ENCODE measurements around the gene RAB22A. TPM values are rescaled to one million over a fixed set of nuclear protein-coding genes. Genes with fewer than 3 reads are reported as not detected.

Gene RAB22A
- total RNA-seq, 2 donors from 2014 or later = 21.7 to 22.4 TPM

DNA sequence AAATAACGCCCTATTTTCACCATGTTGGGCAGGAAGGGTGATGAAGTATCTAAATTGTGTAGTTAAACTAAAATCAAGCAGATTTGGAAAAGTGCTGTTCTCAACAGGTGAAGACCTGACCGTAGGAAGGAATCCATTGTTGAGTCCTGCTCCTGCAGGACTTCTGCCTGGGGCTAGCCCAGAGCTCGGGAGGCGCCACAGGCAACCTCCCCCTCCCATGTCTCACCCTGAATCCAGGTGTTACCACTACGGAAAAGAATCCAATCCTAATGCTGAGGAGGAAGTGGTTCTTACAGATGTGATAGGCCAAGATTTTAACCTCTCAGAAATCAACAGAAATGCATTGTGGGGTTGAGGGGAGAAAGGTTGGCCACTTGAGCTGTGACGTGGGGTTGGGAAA is 30.2 kb downstream of the RAB22A start:
- Mint-ChIP-seq H3K4me1 (peaks cover 35% of the 10 kb centered on the region), H3K36me3 (ENCODE audit: low read depth) (peaks cover 8% of the 10 kb centered on the region), H3K4me3 (no peak overlapping the region), H3K27ac (no peak overlapping the region), H3K27me3 (no peaks in the 10 kb centered on the region)
- H3K9me3 ChIP-seq (ENCODE audit: control insufficient read depth, low read length, poor library complexity, severe bottlenecking) = no peaks in the 10 kb centered on the region
- ATAC-seq = no peak
- DNase-seq = no peak

DNA sequence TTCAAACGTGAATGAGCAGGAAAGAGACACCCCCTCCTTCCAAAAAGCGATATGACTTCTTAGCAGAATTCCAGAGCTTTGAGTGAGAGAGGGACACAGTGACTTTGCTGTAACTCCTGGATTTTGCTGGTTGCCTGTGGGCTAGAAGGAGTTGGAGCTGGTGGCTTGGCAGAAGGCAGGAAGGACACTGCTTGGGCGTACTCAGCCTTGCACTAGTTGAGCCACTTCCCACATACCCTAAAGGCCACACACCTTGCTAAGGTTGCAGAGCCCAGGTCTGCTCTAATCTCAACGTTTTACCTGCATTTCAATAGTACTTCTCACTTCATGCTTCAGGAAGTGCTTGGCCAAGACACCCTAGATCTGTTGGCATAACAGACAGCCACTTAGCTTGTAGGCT is 30.6 kb downstream of the RAB22A start:
- Mint-ChIP-seq H3K27me3 (no peaks in the 10 kb centered on the region), H3K4me1 (peaks cover 37% of the 10 kb centered on the region), H3K4me3 (no peak overlapping the region), H3K36me3 (ENCODE audit: low read depth) (peaks cover 10% of the 10 kb centered on the region), H3K27ac (no peak overlapping the region)
- H3K9me3 ChIP-seq (ENCODE audit: control insufficient read depth, low read length, poor library complexity, severe bottlenecking) = no peaks in the 10 kb centered on the region
- ATAC-seq = no peak
- no peak for DNase-seq

DNA sequence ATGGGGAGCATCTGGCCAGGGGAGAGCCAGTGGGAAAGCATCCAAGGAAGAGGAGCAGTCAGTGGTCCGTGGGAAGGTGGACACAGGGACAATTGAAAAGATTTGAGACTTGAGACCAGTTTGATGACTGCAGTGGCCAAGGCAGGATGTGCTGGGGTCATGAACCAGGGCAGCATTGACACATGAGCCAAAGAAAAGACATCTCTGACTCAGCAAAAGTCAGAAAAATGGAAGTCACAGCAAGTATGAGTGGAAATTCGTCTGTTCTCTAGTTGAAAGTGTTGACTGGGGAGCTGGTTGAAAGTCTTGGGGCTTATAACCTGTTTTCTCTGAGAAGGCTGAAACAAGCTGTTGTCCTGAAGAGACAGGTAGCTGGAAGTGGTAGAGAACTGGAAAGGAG is 31.3 kb downstream of the RAB22A start:
- Mint-ChIP-seq H3K4me1 (peaks cover 38% of the 10 kb centered on the region), H3K27me3 (no peaks in the 10 kb centered on the region), H3K4me3 (no peak overlapping the region), H3K36me3 (ENCODE audit: low read depth) (peaks cover 13% of the 10 kb centered on the region), H3K27ac (no peak overlapping the region)
- DNase-seq = no peak
- H3K9me3 ChIP-seq (ENCODE audit: control insufficient read depth, low read length, poor library complexity, severe bottlenecking) = no peaks in the 10 kb centered on the region
- ATAC-seq = no peak

DNA sequence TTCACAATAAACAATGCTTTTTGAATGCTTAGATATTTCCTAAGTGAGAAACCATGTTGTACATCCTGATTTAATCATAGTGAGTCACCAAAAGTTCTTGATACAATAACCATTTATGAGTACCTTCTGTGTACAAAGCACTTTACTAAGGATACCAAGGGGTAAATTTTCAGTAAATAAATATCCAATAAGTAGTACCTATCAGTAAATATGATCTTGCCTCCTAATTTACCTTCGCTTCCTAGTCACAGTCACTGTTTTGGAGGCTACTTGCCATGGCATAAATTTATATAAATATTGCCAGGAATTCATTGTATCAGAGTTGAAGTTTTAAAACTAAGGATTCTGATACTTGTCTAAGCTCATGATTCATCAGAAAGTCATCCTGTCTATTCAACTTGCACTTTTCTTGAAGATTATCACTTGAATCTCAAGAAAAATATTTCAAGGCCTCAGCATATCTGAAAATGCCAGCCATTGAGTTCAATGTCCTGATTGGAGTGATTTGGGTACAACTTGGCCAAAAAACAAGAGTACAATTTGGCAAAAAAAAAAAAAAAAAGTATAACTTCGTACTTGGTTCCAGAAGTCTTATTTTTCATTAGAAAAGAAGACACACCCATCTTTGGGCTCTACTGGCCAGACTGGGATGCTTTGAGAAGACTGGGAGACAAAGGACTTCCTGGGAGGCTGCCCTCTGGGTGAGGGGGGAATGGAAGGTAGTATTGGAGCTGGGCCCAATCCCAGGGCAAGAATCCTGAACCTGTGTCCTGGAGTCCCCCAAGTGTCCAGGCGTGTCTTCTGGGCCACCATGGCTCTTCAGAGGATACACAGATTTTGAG is 32.8 kb downstream of the RAB22A start:
- no peaks in the 10 kb centered on the region for H3K9me3 ChIP-seq (ENCODE audit: control insufficient read depth, low read length, poor library complexity, severe bottlenecking)
- ATAC-seq (no peak), DNase-seq (no peak)
- Mint-ChIP-seq H3K4me3 (no peak overlapping the region), H3K27ac (peak overlapping the region; percentile 55), H3K4me1 (peaks cover 32% of the 10 kb centered on the region), H3K27me3 (no peaks in the 10 kb centered on the region), H3K36me3 (ENCODE audit: low read depth) (peaks cover 16% of the 10 kb centered on the region)

DNA sequence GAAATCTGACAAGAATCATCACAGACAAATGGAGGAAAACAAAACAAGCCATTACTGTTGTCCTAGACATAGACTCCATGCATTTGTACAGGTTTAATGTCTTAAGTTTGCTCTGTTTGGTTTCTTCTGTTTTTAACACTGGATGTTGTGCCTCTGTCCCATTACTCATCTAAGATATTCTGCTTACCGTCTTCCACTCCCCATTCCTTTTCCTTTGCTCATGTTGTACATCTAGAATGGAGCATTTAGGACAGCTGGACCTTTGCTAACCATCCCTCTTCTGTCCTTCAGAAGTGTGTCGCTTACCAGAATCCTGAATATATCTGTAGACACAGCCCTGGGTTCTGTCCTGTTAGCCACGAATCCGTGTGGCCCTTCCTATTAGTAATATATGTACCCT is 35.2 kb downstream of the RAB22A start:
- Mint-ChIP-seq H3K36me3 (ENCODE audit: low read depth) (peaks cover 20% of the 10 kb centered on the region), H3K4me1 (peaks cover 18% of the 10 kb centered on the region), H3K27me3 (no peaks in the 10 kb centered on the region), H3K4me3 (no peak overlapping the region), H3K27ac (no peak overlapping the region)
- H3K9me3 ChIP-seq (ENCODE audit: control insufficient read depth, low read length, poor library complexity, severe bottlenecking) = no peaks in the 10 kb centered on the region
- DNase-seq = no peak
- ATAC-seq = no peak

DNA sequence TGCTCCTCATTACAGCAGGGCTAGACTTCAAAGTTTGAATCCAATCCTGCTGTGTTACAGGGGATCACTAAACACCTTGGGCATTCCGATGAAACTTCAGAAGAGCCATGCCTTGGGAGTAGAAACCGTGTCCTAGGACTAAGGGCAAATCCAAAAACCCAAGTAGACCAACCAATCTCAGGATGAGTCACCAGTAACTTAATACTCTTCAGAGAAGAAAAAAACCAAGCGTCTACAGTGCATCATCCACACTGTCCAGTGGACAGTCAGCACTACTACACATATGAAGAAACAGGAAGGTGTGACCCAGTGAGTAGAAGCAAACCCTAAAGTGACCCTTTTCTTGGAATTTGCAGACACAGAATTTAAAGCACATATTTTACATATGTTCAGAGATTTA is 40.1 kb downstream of the RAB22A start:
- Mint-ChIP-seq H3K36me3 (ENCODE audit: low read depth) (peaks cover 24% of the 10 kb centered on the region), H3K4me3 (peak overlapping the region; percentile 25), H3K27me3 (no peaks in the 10 kb centered on the region), H3K4me1 (peaks cover 11% of the 10 kb centered on the region), H3K27ac (no peak overlapping the region)
- no peaks in the 10 kb centered on the region for H3K9me3 ChIP-seq (ENCODE audit: control insufficient read depth, low read length, poor library complexity, severe bottlenecking)
- DNase-seq = no peak
- no peak for ATAC-seq

DNA sequence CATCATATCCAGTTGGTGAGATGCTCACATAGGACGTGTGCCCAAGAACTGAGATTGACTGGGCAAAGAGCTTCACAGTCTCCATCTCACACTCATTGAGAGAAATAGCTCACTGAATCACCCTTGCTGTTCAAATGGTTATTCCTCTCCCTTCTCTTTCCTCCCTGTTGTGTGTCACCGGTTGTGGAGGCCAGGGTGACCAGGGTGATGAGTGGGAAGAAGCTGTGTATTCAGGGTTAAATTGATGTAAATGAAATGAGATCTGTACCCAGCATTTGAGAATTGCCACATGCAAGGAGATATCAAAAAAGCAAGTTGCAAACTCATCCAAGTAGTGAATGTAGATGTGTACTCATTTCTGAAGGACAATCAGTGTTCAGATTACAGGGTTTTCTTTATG is 43.0 kb downstream of the RAB22A start:
- H3K9me3 ChIP-seq (ENCODE audit: control insufficient read depth, low read length, poor library complexity, severe bottlenecking) = no peaks in the 10 kb centered on the region
- no peak overlapping the region for H3K4me3 Mint-ChIP-seq
- peaks cover 6% of the 10 kb centered on the region for H3K4me1 Mint-ChIP-seq
- ATAC-seq (no peak), DNase-seq (no peak)
- no peak overlapping the region for H3K27ac Mint-ChIP-seq
- peaks cover 12% of the 10 kb centered on the region for H3K36me3 Mint-ChIP-seq (ENCODE audit: low read depth)
- no peaks in the 10 kb centered on the region for H3K27me3 Mint-ChIP-seq

DNA sequence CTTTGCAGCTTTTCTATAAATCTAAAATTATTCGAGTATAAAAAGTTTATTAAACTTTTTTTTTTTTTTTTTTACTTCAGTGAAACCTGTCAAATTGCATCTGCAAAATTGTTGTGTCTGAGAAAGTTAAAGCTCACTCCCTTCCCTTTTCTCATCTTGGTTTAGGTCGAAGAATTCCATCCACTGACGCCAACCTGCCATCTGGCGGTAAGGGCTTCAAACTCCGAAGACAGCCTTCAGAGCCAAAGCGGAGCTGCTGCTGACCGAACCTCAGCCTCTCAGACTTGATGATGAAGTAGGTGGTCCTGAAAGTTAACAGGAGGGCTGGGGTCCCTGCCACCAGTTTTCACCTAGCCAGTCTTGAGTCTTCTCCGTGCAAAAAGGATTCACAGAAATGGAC is 49.9 kb downstream of the RAB22A start:
- ATAC-seq (no peak), DNase-seq (no peak)
- H3K27me3 Mint-ChIP-seq = no peaks in the 10 kb centered on the region
- no peak overlapping the region for H3K4me3 Mint-ChIP-seq
- no peaks in the 10 kb centered on the region for H3K9me3 ChIP-seq (ENCODE audit: control insufficient read depth, low read length, poor library complexity, severe bottlenecking)
- no peak overlapping the region for H3K27ac Mint-ChIP-seq
- H3K4me1 Mint-ChIP-seq = no peaks in the 10 kb centered on the region
- peaks cover 12% of the 10 kb centered on the region for H3K36me3 Mint-ChIP-seq (ENCODE audit: low read depth)

DNA sequence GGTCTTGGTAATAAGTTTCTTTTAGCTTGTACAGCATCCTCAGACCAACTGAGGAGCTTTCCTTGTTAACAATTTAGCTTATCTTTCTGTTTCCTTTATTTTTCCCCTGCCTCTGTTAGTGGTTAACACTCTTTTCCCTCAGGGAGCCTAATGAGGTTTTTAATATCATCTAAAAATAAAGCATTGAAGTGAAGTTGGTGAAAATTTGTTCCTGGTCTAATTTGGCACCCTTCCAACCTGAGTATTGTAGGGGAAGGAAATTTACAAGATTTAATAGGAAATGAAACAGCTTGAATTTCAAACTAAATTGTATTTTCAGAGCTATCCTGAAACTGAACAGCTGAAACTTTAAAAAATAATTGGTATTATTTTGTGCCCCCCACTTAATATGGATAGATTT is 51.4 kb downstream of the RAB22A start:
- H3K27ac Mint-ChIP-seq = no peak overlapping the region
- ATAC-seq (no peak), DNase-seq (no peak)
- H3K4me3 Mint-ChIP-seq = no peak overlapping the region
- H3K27me3 Mint-ChIP-seq = no peaks in the 10 kb centered on the region
- no peaks in the 10 kb centered on the region for H3K9me3 ChIP-seq (ENCODE audit: control insufficient read depth, low read length, poor library complexity, severe bottlenecking)
- peaks cover 14% of the 10 kb centered on the region for H3K36me3 Mint-ChIP-seq (ENCODE audit: low read depth)
- H3K4me1 Mint-ChIP-seq = no peaks in the 10 kb centered on the region

DNA sequence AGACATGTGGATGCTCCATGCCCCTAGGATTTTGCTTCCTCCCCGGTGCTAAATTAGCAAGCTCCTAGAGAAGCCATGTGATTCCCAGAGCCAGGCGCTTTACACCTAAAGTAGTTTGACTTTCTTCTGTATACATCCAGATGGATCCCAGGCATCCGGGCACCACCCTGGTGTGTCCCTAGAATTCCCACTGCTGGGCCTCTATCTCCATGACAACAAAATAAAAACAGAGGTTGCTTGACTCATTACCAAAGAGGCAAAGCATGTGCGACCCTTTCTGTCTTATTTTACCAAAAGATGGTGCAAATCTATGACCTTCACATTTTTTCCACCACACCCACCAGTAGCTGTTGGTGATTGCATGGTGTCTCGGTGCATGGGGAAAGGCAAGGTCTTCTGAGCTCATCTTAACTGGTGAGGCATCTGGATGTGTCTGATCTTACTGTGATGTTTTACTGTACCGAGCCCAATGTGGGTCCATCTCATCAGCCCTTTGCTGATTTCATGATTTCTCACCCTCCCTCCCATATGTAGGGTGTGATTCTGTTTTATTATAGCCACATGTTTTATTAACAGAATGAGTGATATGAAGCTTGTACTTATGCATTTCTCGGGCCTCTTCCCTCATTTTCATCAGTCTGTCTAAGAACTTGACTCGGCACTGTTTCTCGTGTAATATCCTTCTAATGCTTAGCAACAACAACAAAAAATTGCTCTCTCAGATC is 52.1 kb downstream of the RAB22A start:
- no peaks in the 10 kb centered on the region for H3K27me3 Mint-ChIP-seq
- no peak overlapping the region for H3K27ac Mint-ChIP-seq
- H3K4me1 Mint-ChIP-seq = peaks cover 2% of the 10 kb centered on the region
- H3K9me3 ChIP-seq (ENCODE audit: control insufficient read depth, low read length, poor library complexity, severe bottlenecking) = no peaks in the 10 kb centered on the region
- H3K4me3 Mint-ChIP-seq = no peak overlapping the region
- ATAC-seq (no peak), DNase-seq (no peak)
- peaks cover 16% of the 10 kb centered on the region for H3K36me3 Mint-ChIP-seq (ENCODE audit: low read depth)

DNA sequence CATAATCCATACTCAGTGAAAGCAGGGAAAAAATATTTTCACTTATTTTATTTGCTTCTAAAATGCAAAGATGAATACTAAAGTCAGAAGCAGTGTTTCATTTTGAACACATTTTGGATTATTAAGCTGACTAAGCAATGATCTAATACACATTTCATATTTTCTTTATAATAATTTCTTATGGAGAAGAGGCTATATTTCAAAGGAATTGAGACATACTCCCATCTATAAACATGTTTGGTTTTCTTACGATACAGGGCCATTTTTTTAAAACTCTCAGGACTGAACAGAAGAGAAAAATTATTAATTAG is 52.6 kb downstream of the RAB22A start:
- no peaks in the 10 kb centered on the region for H3K9me3 ChIP-seq (ENCODE audit: control insufficient read depth, low read length, poor library complexity, severe bottlenecking)
- H3K27me3 Mint-ChIP-seq = no peaks in the 10 kb centered on the region
- no peak overlapping the region for H3K4me3 Mint-ChIP-seq
- H3K27ac Mint-ChIP-seq = no peak overlapping the region
- ATAC-seq (no peak), DNase-seq (no peak)
- H3K4me1 Mint-ChIP-seq = peaks cover 2% of the 10 kb centered on the region
- peaks cover 16% of the 10 kb centered on the region for H3K36me3 Mint-ChIP-seq (ENCODE audit: low read depth)

DNA sequence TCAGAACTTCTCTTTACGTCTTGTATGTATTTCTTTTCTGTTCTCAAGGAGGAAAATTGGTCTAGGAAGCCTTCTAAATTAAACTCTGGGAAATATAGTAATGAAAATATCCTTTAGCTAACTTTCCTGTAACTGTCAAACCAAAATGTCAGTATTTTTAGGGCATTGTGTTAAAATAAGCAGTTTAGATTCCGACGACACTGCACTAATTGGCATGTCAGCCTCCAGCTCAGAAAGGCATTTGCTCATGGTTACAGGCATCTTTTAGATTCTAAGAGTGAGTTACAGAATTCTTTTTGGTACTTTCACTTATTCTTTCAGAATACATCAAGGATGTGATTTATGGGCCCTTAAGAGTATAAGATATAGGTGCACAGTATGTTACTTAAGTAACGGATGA is 53.5 kb downstream of the RAB22A start:
- no peaks in the 10 kb centered on the region for H3K9me3 ChIP-seq (ENCODE audit: control insufficient read depth, low read length, poor library complexity, severe bottlenecking)
- no peak overlapping the region for H3K4me3 Mint-ChIP-seq
- H3K27me3 Mint-ChIP-seq = no peaks in the 10 kb centered on the region
- peaks cover 13% of the 10 kb centered on the region for H3K36me3 Mint-ChIP-seq (ENCODE audit: low read depth)
- no peak overlapping the region for H3K27ac Mint-ChIP-seq
- ATAC-seq (no peak), DNase-seq (no peak)
- H3K4me1 Mint-ChIP-seq = peaks cover 2% of the 10 kb centered on the region

DNA sequence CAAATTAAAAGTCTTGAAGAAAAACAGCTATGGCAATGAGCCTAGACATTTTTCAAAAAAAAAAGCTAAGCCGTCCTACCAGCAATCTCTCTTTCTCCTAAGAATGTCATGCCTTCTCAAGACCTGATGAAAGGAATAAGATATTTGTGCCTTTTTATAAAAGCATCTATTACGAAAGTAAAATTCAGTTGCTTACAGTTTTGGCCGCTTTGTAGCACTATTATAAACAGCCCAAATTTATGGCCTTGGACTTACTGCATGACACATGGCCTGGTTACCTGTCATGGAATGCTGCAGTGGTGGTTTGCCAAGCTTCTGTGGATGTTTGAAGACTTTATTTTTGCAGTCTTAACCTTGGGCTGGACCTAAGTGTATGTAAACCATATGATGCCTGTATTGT is 57.4 kb downstream of the RAB22A start:
- H3K27ac Mint-ChIP-seq = no peak overlapping the region

DNA sequence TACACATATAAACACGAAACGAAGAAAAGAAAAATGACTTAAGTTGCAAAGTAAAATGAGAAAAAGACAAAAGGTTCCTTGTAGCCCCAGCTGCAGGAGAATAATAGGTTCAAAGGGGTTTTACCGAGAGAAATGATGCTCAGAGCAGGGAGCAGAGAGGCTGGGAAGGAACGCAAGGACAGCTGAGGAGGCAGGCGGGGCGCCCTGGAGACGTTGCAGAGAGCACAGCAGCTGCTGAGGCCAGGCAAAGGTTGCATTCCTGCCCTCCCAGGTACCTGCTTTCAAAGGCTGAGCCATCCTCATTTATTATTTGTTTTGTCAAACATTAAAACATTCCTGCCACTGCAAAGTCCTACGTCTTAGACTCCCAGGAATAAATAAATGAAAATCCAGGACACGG is 63.3 kb downstream of the RAB22A start:
- peaks cover 2% of the 10 kb centered on the region for H3K4me1 Mint-ChIP-seq
- ATAC-seq = no peak
- peaks cover 16% of the 10 kb centered on the region for H3K27me3 Mint-ChIP-seq
- no peaks in the 10 kb centered on the region for H3K36me3 Mint-ChIP-seq (ENCODE audit: low read depth)
- no peaks in the 10 kb centered on the region for H3K9me3 ChIP-seq (ENCODE audit: control insufficient read depth, low read length, poor library complexity, severe bottlenecking)
- DNase-seq = no peak
- H3K27ac Mint-ChIP-seq = no peak overlapping the region
- no peak overlapping the region for H3K4me3 Mint-ChIP-seq

More for the DNA sequence above, 57.4 kb downstream of the RAB22A start:
- Mint-ChIP-seq H3K36me3 (ENCODE audit: low read depth) (peaks cover 6% of the 10 kb centered on the region), H3K4me1 (peaks cover 2% of the 10 kb centered on the region), H3K4me3 (no peak overlapping the region), H3K27me3 (no peaks in the 10 kb centered on the region)
- DNase-seq (no peak), ATAC-seq (no peak)
- no peaks in the 10 kb centered on the region for H3K9me3 ChIP-seq (ENCODE audit: control insufficient read depth, low read length, poor library complexity, severe bottlenecking)
